Right lobe of liver (tissue), 4 donors: Measurements from ENCODE around the gene SOS2.

Experiments
- POLR2A ChIP-seq: fragments of 450-650 bp; IDR thresholded peaks from one replicate; pipeline ENCODE4 v1.6.1; 2017; ENCODE audit warnings: antibody characterized with exemption, mild to moderate bottlenecking
- TF ChIP-seq, protein P1 (sequence below), 4 donors: fragments of 200-600 bp in 3 of 4; fragments of 450-650 bp in 1 of 4; IDR thresholded peaks; one replicate each; pipeline versions ENCODE4 v1.5.1 to v1.8.0; 2016 to 2022; ENCODE audit warnings: antibody characterized with exemption in 4 of 4, mild to moderate bottlenecking in 2 of 4
- donor health status: DM: no; HTN: no; CAD: no.
- donor health status: DM: no; HTN: no; CAD: no.
- donor health status: DM: no; HTN: yes; CAD: no.

GRCh38 chr14:50232276-50232642, 881 bp upstream of the SOS2 start:
- no peak for TF ChIP-seq POLR2A
- TF ChIP-seq, protein P1, sequence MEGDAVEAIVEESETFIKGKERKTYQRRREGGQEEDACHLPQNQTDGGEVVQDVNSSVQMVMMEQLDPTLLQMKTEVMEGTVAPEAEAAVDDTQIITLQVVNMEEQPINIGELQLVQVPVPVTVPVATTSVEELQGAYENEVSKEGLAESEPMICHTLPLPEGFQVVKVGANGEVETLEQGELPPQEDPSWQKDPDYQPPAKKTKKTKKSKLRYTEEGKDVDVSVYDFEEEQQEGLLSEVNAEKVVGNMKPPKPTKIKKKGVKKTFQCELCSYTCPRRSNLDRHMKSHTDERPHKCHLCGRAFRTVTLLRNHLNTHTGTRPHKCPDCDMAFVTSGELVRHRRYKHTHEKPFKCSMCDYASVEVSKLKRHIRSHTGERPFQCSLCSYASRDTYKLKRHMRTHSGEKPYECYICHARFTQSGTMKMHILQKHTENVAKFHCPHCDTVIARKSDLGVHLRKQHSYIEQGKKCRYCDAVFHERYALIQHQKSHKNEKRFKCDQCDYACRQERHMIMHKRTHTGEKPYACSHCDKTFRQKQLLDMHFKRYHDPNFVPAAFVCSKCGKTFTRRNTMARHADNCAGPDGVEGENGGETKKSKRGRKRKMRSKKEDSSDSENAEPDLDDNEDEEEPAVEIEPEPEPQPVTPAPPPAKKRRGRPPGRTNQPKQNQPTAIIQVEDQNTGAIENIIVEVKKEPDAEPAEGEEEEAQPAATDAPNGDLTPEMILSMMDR (IDR thresholded peaks at IDR 0.05), result no peak
